Measurements from ENCODE around the gene RPL27A. TPM values are rescaled to one million over a fixed set of nuclear protein-coding genes. Genes with fewer than 3 reads are reported as not detected.

RPL27A gene
- total and polyA plus RNA-seq, 2 donors (not counting 1 experiment from before 2014, with no cell fraction given): 1,009 to 1,473 TPM

- ChIA-PET POLR2A (no interaction called here), CTCF (no interaction called here)
- no peak for DNase-seq
- no peaks in the 10 kb centered on the region for H4K20me1 ChIP-seq (ENCODE audit: control insufficient read depth, insufficient read depth, low read length, poor library complexity, severe bottlenecking)
- no peaks in the 10 kb centered on the region for H3K36me3 ChIP-seq (replicated peaks in 1 of 2; ENCODE audit: control extremely low read depth in 1 of 2, control insufficient read depth in 1 of 2, extremely low read depth in 1 of 2, insufficient read depth in 2 of 2, low read length in 1 of 2)
- H3K27me3 ChIP-seq (replicated peaks in 1 of 4; ENCODE audit: control extremely low read depth in 1 of 4, control insufficient read depth in 3 of 4, insufficient read depth in 4 of 4, low read length in 3 of 4): no peaks in the 10 kb centered on the region
- Mint-ChIP-seq H3K27ac (no peak overlapping the region), H3K4me3 (no peak overlapping the region), H3K9me3 (ENCODE audit: insufficient read depth) (no peaks in the 10 kb centered on the region), H3K27me3 (no peaks in the 10 kb centered on the region), H3K4me1 (peaks cover 4% of the 10 kb centered on the region)
- no peak overlapping the region for H3K27ac ChIP-seq (ENCODE audit: low read length in 2 of 2)
- peaks cover 0 to under 1% of the 10 kb centered on the region in 2 donors for H3K4me1 ChIP-seq (ENCODE audit: control insufficient read depth in 2 of 2, insufficient read depth in 2 of 2, low read length in 2 of 2)
- no peaks in the 10 kb centered on the region for H3K79me2 ChIP-seq (ENCODE audit: control insufficient read depth, insufficient read depth, low read length)
- no peaks in the 10 kb centered on the region for H3K9me3 ChIP-seq (ENCODE audit: control extremely low read depth in 1 of 3, control insufficient read depth in 2 of 3, insufficient read depth in 1 of 3, low read length in 2 of 3)
- intact Hi-C loops (cut with micrococcal nuclease): no loop called here
- ATAC-seq (ENCODE audit: low read depth): no peak
- no peak overlapping the region for H3K4me3 ChIP-seq (ENCODE audit: control extremely low read depth in 1 of 5, extremely low read depth in 1 of 5, insufficient read depth in 1 of 5, low read depth in 2 of 5, low read length in 4 of 5)
- no peak overlapping the region for H3K4me2 ChIP-seq (replicated peaks; ENCODE audit: low read depth, low read length, poor library complexity, severe bottlenecking)
- WGBS (ENCODE audit: insufficient coverage): 21% methylated on average over 5 of the region's 5 CpGs
- TF ChIP-seq EZH2 (IDR thresholded peaks at IDR 0.05; ENCODE audit: borderline replicate concordance, insufficient read depth, low read depth, low read length, poor library complexity, severe bottlenecking): no peak
- TF ChIP-seq CTCF (IDR thresholded peaks at IDR 0.05): no peak
- no peak overlapping the region for H3K9ac ChIP-seq (ENCODE audit: low read length)
- no peak overlapping the region for H2AFZ ChIP-seq (ENCODE audit: insufficient read depth, low read depth, low read length, poor library complexity, severe bottlenecking)
Measured at GRCh38 chr11:8705146-8705545, 22.6 kb downstream of the RPL27A start.

- ChIA-PET CTCF (no interaction called here), POLR2A (no interaction called here)
- H3K4me1 ChIP-seq (ENCODE audit: control insufficient read depth in 2 of 2, insufficient read depth in 2 of 2, low read length in 2 of 2): no peaks in the 10 kb centered on the region
- ATAC-seq (ENCODE audit: low read depth) (no peak), DNase-seq (no peak)
- H3K36me3 ChIP-seq (replicated peaks in 1 of 2; ENCODE audit: control extremely low read depth in 1 of 2, control insufficient read depth in 1 of 2, extremely low read depth in 1 of 2, insufficient read depth in 2 of 2, low read length in 1 of 2): no peaks in the 10 kb centered on the region
- H3K79me2 ChIP-seq (ENCODE audit: control insufficient read depth, insufficient read depth, low read length): no peaks in the 10 kb centered on the region
- no peak overlapping the region for H2AFZ ChIP-seq (ENCODE audit: insufficient read depth, low read depth, low read length, poor library complexity, severe bottlenecking)
- Mint-ChIP-seq H3K9me3 (ENCODE audit: insufficient read depth) (no peaks in the 10 kb centered on the region), H3K4me1 (no peaks in the 10 kb centered on the region), H3K27me3 (no peaks in the 10 kb centered on the region), H3K27ac (no peak overlapping the region), H3K4me3 (no peak overlapping the region)
- no peaks in the 10 kb centered on the region for H4K20me1 ChIP-seq (ENCODE audit: control insufficient read depth, insufficient read depth, low read length, poor library complexity, severe bottlenecking)
- 97% methylated on average over 13 of the region's 14 CpGs for WGBS (ENCODE audit: insufficient coverage)
- no peak overlapping the region for H3K9ac ChIP-seq (ENCODE audit: low read length)
- no peak overlapping the region for H3K27ac ChIP-seq (ENCODE audit: low read length in 2 of 2)
- intact Hi-C loops (cut with micrococcal nuclease): no loop called here
- no peak overlapping the region for H3K4me2 ChIP-seq (replicated peaks; ENCODE audit: low read depth, low read length, poor library complexity, severe bottlenecking)
- H3K4me3 ChIP-seq (ENCODE audit: control extremely low read depth in 1 of 5, extremely low read depth in 1 of 5, insufficient read depth in 1 of 5, low read depth in 2 of 5, low read length in 4 of 5): no peak overlapping the region
- TF ChIP-seq EZH2 (IDR thresholded peaks at IDR 0.05; ENCODE audit: borderline replicate concordance, insufficient read depth, low read depth, low read length, poor library complexity, severe bottlenecking) (no peak), CTCF (IDR thresholded peaks at IDR 0.05) (no peak)
- H3K9me3 ChIP-seq (ENCODE audit: control extremely low read depth in 1 of 3, control insufficient read depth in 2 of 3, insufficient read depth in 1 of 3, low read length in 2 of 3): no peaks in the 10 kb centered on the region
- H3K27me3 ChIP-seq (replicated peaks in 1 of 4; ENCODE audit: control extremely low read depth in 1 of 4, control insufficient read depth in 3 of 4, insufficient read depth in 4 of 4, low read length in 3 of 4): no peaks in the 10 kb centered on the region
Measured at GRCh38 chr11:8706673-8707432, 24.3 kb downstream of the RPL27A start.

Measured in B cell (primary cell).